HCT116 (cell line): Measurements from ENCODE around the gene UMAD1. TPM values are rescaled to one million over a fixed set of nuclear protein-coding genes. Genes with fewer than 3 reads are reported as not detected.

Experiments
- ATAC-seq: fragments of 200-7000 bp; cut with Tn5 transposase; 2 replicates; pipeline ENCODE4 v1.9.1; 2020; ENCODE audit warnings: mild to moderate bottlenecking, moderate library complexity
- BruUV-seq: library from RNA; stranded (reverse); fragments of 400-500 nt; replicated peaks from 2 replicates; lab custom pipeline; 2021; lab: Mats Ljungman, UMichigan
- CTCF ChIA-PET: fragments of 300-600 bp; sonication (Branson Sonifier 250); formaldehyde crosslinking; loops from one replicate; lab custom pipeline; 2021; ENCODE audit warnings: antibody characterized with exemption; lab: Charles Lee
- POLR2A ChIA-PET: fragments of 300-600, 350-600 bp; sonication (Branson Sonifier 250); formaldehyde crosslinking; loops from one replicate; lab custom pipeline; 2021; ENCODE audit warnings: antibody characterized with exemption; lab: Charles Lee
- RAD21 ChIA-PET, 2 experiments: fragments of 300-600 bp; sonication (Branson Sonifier 250); formaldehyde crosslinking; loops; one replicate each; lab custom pipeline; 2023; ENCODE audit warnings: low total read pairs in 2 of 2; ENCODE audit not compliant: uncharacterized antibody in 2 of 2, unreplicated experiment in 2 of 2, low non-redundant PET in 1 of 2; lab: Charles Lee
- DNase-seq: peaks from one replicate; pipeline ENCODE4 v3.0.0-alpha.2; 2010; ENCODE audit warnings: low read depth, low spot score
- H2AFZ ChIP-seq: fragments of 200-600 bp; shearing (Covaris generic), sonication (generic); 2 replicates; pipeline ENCODE4 v1.6.1; 2017; ENCODE audit warnings: low read depth, mixed run types, mixed read lengths, antibody characterized with exemption, low read length; ENCODE audit not compliant: poor library complexity, severe bottlenecking
- H3K27ac ChIP-seq: 2 replicates; pipeline ENCODE4 v1.5.1; 2012; ENCODE audit warnings: low read depth, low read length
- H3K27me3 ChIP-seq: fragments of 200-600 bp; sonication (generic); 2 replicates; pipeline ENCODE4 v1.6.1; 2016; ENCODE audit warnings: mixed run types, low read length, mixed read lengths; ENCODE audit not compliant: insufficient read depth
- H3K36me3 ChIP-seq, 2 experiments: fragments of 200-500 bp in 1 of 2; fragments of 200-600 bp in 1 of 2; sonication (Bioruptor generic) in 1 of 2; sonication (generic) in 1 of 2; 2 replicates each; pipeline versions ENCODE4 v1.5.1 to v1.6.1; 2014 to 2016; ENCODE audit warnings: low read length in 2 of 2, inconsistent platforms in 1 of 2, mixed read lengths in 1 of 2, mixed run types in 1 of 2; ENCODE audit not compliant: insufficient read depth in 2 of 2, control insufficient read depth in 1 of 2
- H3K4me1 ChIP-seq, 2 experiments: fragments of 200-600 bp in 1 of 2; sonication (generic) in 1 of 2; 2 replicates each; pipeline versions ENCODE4 v1.5.1 to v1.6.1; 2012 to 2017; ENCODE audit warnings: low read length in 2 of 2, inconsistent platforms in 1 of 2, mild to moderate bottlenecking in 1 of 2, mixed read lengths in 1 of 2, mixed run types in 1 of 2, moderate library complexity in 1 of 2; ENCODE audit not compliant: insufficient read depth in 2 of 2, control insufficient read depth in 1 of 2
- H3K4me2 ChIP-seq: fragments of 200-600 bp; sonication (generic); 2 replicates; pipeline ENCODE4 v1.6.1; 2017; ENCODE audit warnings: mixed run types, low read length, mixed read lengths
- H3K4me3 ChIP-seq, 2 experiments: fragments of 200-600 bp in 1 of 2; sonication (generic) in 1 of 2; replicated peaks in 1 of 2; 2 replicates each; pipeline ENCODE4 v1.5.1; 2011 to 2016; ENCODE audit warnings: low read length in 2 of 2, control low read depth in 1 of 2, low read depth in 1 of 2, mild to moderate bottlenecking in 1 of 2, mixed read lengths in 1 of 2, mixed run types in 1 of 2
- H3K79me2 ChIP-seq: fragments of 200-600 bp; sonication (generic); 2 replicates; pipeline ENCODE4 v1.6.1; 2017; ENCODE audit warnings: mild to moderate bottlenecking, mixed run types, low read length, moderate library complexity, mixed read lengths; ENCODE audit not compliant: insufficient read depth
- H3K9ac ChIP-seq: fragments of 200-600 bp; sonication (generic); 2 replicates; pipeline ENCODE4 v1.6.1; 2016; ENCODE audit warnings: low read length, mixed read lengths
- H3K9me2 ChIP-seq: fragments of 200-600 bp; sonication (generic), shearing (Covaris generic); 2 replicates; pipeline ENCODE4 v1.6.1; 2017; ENCODE audit warnings: mixed run types, mild to moderate bottlenecking, moderate library complexity; ENCODE audit not compliant: insufficient read depth
- H3K9me3 ChIP-seq, 2 experiments: fragments of 200-500 bp in 1 of 2; fragments of 200-600 bp in 1 of 2; sonication (Bioruptor generic) in 1 of 2; sonication (generic) in 1 of 2; 2 replicates each; pipeline ENCODE4 v1.6.1; 2014 to 2017; ENCODE audit warnings: low read length in 2 of 2, mixed read lengths in 2 of 2, inconsistent platforms in 1 of 2, low read depth in 1 of 2, mild to moderate bottlenecking in 1 of 2, mixed run types in 1 of 2, moderate library complexity in 1 of 2; ENCODE audit not compliant: control insufficient read depth in 1 of 2, insufficient read depth in 1 of 2
- H4K20me1 ChIP-seq: fragments of 200-600 bp; sonication (generic), shearing (Covaris generic); 2 replicates; pipeline ENCODE4 v1.6.1; 2017; ENCODE audit warnings: mixed run types, mild to moderate bottlenecking, moderate library complexity; ENCODE audit not compliant: insufficient read depth
- CBX3 ChIP-seq: IDR thresholded peaks from 2 replicates; pipeline ENCODE4 v1.6.1; 2012; ENCODE audit warnings: low read depth
- CEBPB ChIP-seq: IDR thresholded peaks from 2 replicates; pipeline ENCODE4 v1.6.1; 2012; ENCODE audit warnings: low read depth
- ELF1 ChIP-seq: IDR thresholded peaks from 2 replicates; pipeline ENCODE4 v1.6.1; 2012; ENCODE audit warnings: low read depth, borderline replicate concordance
- EZH2 ChIP-seq: fragments of 200-600 bp; sonication (generic); IDR thresholded peaks from 2 replicates; pipeline ENCODE4 v1.6.1; 2017; ENCODE audit warnings: antibody characterized with exemption, mixed run types
- EZH2phosphoT487 ChIP-seq: fragments of 200-600 bp; IDR thresholded peaks from 2 replicates; pipeline ENCODE4 v1.6.1; 2018; ENCODE audit warnings: antibody characterized with exemption, borderline replicate concordance
- FOSL1 ChIP-seq: IDR thresholded peaks from 2 replicates; pipeline ENCODE4 v1.6.1; 2012; ENCODE audit warnings: low read depth
- POLR2AphosphoS5 ChIP-seq: IDR thresholded peaks from 2 replicates; pipeline ENCODE4 v1.6.1; 2011; ENCODE audit warnings: mild to moderate bottlenecking, low read depth, low read length, moderate library complexity
- SP1 ChIP-seq: IDR thresholded peaks from 2 replicates; pipeline ENCODE4 v1.6.1; 2012; ENCODE audit warnings: low read depth
- SRF ChIP-seq: IDR thresholded peaks from 2 replicates; pipeline ENCODE4 v1.6.1; 2012; ENCODE audit warnings: low read depth
- TCF7L2 ChIP-seq: IDR thresholded peaks from 2 replicates; pipeline ENCODE4 v1.7.0; 2011; ENCODE audit warnings: borderline replicate concordance, inconsistent platforms; ENCODE audit not compliant: insufficient read depth, insufficient read length; ENCODE audit errors: extremely low read depth
- YY1 ChIP-seq: IDR thresholded peaks from 2 replicates; pipeline ENCODE4 v1.6.1; 2011; ENCODE audit warnings: low read length, low read depth, moderate library complexity, mild to moderate bottlenecking; ENCODE audit not compliant: insufficient replicate concordance; ENCODE audit errors: extremely low read depth
- ZFX ChIP-seq: fragments of 450-650 bp; IDR thresholded peaks from 2 replicates; pipeline ENCODE4 v1.6.1; 2017
- ZNF274 ChIP-seq: fragments of 200-500 bp; sonication (Bioruptor generic); IDR thresholded peaks from 2 replicates; pipeline ENCODE4 v1.6.1; 2014; ENCODE audit warnings: mild to moderate bottlenecking, low read depth, low read length, inconsistent platforms
- intact Hi-C: fragments of 100-400 bp; cut with micrococcal nuclease; formaldehyde crosslinking; loops from 2 replicates; pipeline ENCODE4 v1.10.0; 2022
- total RNA-seq: library from RNA; stranded (reverse); gene quantifications from one replicate; pipeline ENCODE4 v1.2.1, GENCODE V29; 2021; ENCODE audit not compliant: unreplicated experiment
- TF ChIP-seq, protein P1 (sequence below): IDR thresholded peaks from 2 replicates; pipeline ENCODE4 v1.6.1; 2011; ENCODE audit warnings: mild to moderate bottlenecking, low read length, moderate library complexity; ENCODE audit not compliant: insufficient replicate concordance; ENCODE audit errors: extremely low read depth
- TF ChIP-seq, protein P2 (sequence below), 3 experiments: fragments of 200-600 bp in 1 of 3; sonication (generic) in 1 of 3; IDR thresholded peaks in 2 of 3; conservative IDR thresholded peaks in 1 of 3; 2 replicates each; pipeline ENCODE4 v1.5.1; 2012 to 2017; ENCODE audit warnings: low read depth in 2 of 3, low read length in 2 of 3, antibody characterized with exemption in 1 of 3, borderline replicate concordance in 1 of 3, control low read depth in 1 of 3, mild to moderate bottlenecking in 1 of 3, mixed read lengths in 1 of 3, mixed run types in 1 of 3, moderate library complexity in 1 of 3; ENCODE audit not compliant: insufficient read depth in 1 of 3
- TF ChIP-seq, protein P3 (sequence below): IDR thresholded peaks from 2 replicates; pipeline ENCODE4 v1.6.1; 2012

Gene UMAD1
- total RNA-seq, 1 experiment from 2014 or later = 12.7 TPM

DNA sequence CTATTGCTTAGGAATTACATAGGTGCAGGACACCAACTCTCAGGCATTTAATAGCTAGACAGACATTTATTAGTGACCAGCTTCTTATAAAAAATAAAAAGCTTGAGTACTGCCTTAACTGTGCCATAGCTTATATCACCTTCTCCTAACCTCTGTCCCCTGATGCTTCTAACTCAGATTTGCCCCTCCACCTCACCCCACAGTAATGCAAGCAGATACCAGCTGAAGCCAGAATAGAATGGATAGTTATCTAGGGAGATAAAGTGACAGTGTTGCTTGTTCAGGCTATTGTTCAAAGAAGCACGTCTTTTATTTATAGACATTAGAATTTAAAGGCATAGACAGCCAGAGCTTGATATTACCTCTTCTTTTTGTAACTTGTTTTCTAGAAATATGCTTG is 228.5 kb downstream of the UMAD1 start:
- intact Hi-C loops = no loop called here
- no peak for DNase-seq
- ChIA-PET POLR2A (no interaction called here), RAD21 (interaction anchor here in 1 of 2 experiments (0.6 kb wide), 1 partner anchor 173 kb away, joined by 3 read pairs; no protein-coding TSS in a partner anchor), CTCF (no interaction called here)
- H3K4me2 ChIP-seq = no peak overlapping the region
- H4K20me1 ChIP-seq = no peaks in the 10 kb centered on the region
- no peak overlapping the region for H3K9ac ChIP-seq
- no peak overlapping the region for H3K27ac ChIP-seq
- H2AFZ ChIP-seq = no peak overlapping the region
- H3K9me2 ChIP-seq = no peaks in the 10 kb centered on the region
- no peak for ATAC-seq
- TF ChIP-seq ELF1 (no peak), SRF (no peak), EZH2phosphoT487 (no peak), CEBPB (no peak), FOSL1 (no peak), EZH2 (no peak), ZFX (no peak), TCF7L2 (no peak), CBX3 (no peak), ZNF274 (no peak), POLR2AphosphoS5 (no peak), SP1 (no peak), YY1 (no peak)
- TF ChIP-seq, protein P1, sequence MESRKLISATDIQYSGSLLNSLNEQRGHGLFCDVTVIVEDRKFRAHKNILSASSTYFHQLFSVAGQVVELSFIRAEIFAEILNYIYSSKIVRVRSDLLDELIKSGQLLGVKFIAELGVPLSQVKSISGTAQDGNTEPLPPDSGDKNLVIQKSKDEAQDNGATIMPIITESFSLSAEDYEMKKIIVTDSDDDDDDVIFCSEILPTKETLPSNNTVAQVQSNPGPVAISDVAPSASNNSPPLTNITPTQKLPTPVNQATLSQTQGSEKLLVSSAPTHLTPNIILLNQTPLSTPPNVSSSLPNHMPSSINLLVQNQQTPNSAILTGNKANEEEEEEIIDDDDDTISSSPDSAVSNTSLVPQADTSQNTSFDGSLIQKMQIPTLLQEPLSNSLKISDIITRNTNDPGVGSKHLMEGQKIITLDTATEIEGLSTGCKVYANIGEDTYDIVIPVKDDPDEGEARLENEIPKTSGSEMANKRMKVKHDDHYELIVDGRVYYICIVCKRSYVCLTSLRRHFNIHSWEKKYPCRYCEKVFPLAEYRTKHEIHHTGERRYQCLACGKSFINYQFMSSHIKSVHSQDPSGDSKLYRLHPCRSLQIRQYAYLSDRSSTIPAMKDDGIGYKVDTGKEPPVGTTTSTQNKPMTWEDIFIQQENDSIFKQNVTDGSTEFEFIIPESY = no peak
- TF ChIP-seq, protein P2, sequence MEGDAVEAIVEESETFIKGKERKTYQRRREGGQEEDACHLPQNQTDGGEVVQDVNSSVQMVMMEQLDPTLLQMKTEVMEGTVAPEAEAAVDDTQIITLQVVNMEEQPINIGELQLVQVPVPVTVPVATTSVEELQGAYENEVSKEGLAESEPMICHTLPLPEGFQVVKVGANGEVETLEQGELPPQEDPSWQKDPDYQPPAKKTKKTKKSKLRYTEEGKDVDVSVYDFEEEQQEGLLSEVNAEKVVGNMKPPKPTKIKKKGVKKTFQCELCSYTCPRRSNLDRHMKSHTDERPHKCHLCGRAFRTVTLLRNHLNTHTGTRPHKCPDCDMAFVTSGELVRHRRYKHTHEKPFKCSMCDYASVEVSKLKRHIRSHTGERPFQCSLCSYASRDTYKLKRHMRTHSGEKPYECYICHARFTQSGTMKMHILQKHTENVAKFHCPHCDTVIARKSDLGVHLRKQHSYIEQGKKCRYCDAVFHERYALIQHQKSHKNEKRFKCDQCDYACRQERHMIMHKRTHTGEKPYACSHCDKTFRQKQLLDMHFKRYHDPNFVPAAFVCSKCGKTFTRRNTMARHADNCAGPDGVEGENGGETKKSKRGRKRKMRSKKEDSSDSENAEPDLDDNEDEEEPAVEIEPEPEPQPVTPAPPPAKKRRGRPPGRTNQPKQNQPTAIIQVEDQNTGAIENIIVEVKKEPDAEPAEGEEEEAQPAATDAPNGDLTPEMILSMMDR (IDR thresholded peaks at IDR 0.05 in 2 of 3, conservative IDR thresholded peaks at IDR 0.05 in 1 of 3; ENCODE audit: borderline replicate concordance in 1 of 3, insufficient read depth in 1 of 3, low read depth in 2 of 3, low read length in 2 of 3) = no peak
- TF ChIP-seq, protein P3, sequence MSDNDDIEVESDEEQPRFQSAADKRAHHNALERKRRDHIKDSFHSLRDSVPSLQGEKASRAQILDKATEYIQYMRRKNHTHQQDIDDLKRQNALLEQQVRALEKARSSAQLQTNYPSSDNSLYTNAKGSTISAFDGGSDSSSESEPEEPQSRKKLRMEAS = no peak
- no peaks in the 10 kb centered on the region for H3K79me2 ChIP-seq
- no peaks in the 10 kb centered on the region for H3K27me3 ChIP-seq
- no peaks in the 10 kb centered on the region for H3K9me3 ChIP-seq
- H3K4me1 ChIP-seq = no peaks in the 10 kb centered on the region
- no peaks in the 10 kb centered on the region for H3K36me3 ChIP-seq
- no peak overlapping the region for H3K4me3 ChIP-seq
- no TSS peak for BruUV-seq
